Measurements from ENCODE around the gene MAGI2. TPM values are rescaled to one million over a fixed set of nuclear protein-coding genes. Genes with fewer than 3 reads are reported as not detected.

The MAGI2 gene
- total RNA-seq, 1 experiment from 2014 or later, result 14.3 TPM

- H3K56ac ChIP-seq (ENCODE audit: insufficient read length, low read depth, low read length), result no peak overlapping the region
- no peak overlapping the region for H4K5ac ChIP-seq (ENCODE audit: insufficient read length, low read depth, low read length)
- no peak overlapping the region for H3K27ac ChIP-seq (ENCODE audit: insufficient read length, low read depth, low read length)
- H3K9ac ChIP-seq (ENCODE audit: extremely low read depth, insufficient read length, low read length), result no peak overlapping the region
- no peak overlapping the region for H3K18ac ChIP-seq (ENCODE audit: insufficient read length, low read depth, low read length)
- no peak overlapping the region for H2AK5ac ChIP-seq (ENCODE audit: insufficient read length, low read length)
- H3K79me2 ChIP-seq (ENCODE audit: insufficient read depth, low read length), result no peaks in the 10 kb centered on the region
- H3K9me3 ChIP-seq (ENCODE audit: control insufficient read depth, low read depth, low read length), result no peaks in the 10 kb centered on the region
- H3K4me1 ChIP-seq (ENCODE audit: insufficient read depth, low read length), result no peaks in the 10 kb centered on the region
- H3K4ac ChIP-seq (ENCODE audit: low read depth, low read length), result no peak overlapping the region
- H4K91ac ChIP-seq (ENCODE audit: insufficient read length, low read depth, low read length), result no peak overlapping the region
- no peak overlapping the region for H3K27ac Mint-ChIP-seq
- no peaks in the 10 kb centered on the region for H3K36me3 Mint-ChIP-seq (ENCODE audit: insufficient read depth in 1 of 3, low read depth in 3 of 3)
- no peaks in the 10 kb centered on the region for H3K27me3 ChIP-seq (ENCODE audit: insufficient read depth, low read length)
- no peak overlapping the region for H2AFZ ChIP-seq (ENCODE audit: low read length)
- H3K27me3 Mint-ChIP-seq (ENCODE audit: low read depth), result no peaks in the 10 kb centered on the region
- no peak overlapping the region for H2BK5ac ChIP-seq (ENCODE audit: insufficient read length, low read length)
- H2BK15ac ChIP-seq (ENCODE audit: low read depth, low read length), result no peak overlapping the region
- no peaks in the 10 kb centered on the region for H3K23me2 ChIP-seq (ENCODE audit: insufficient read length, low read depth, low read length, poor library complexity, severe bottlenecking)
- no peak overlapping the region for H3K4me3 Mint-ChIP-seq
- H4K20me1 ChIP-seq (ENCODE audit: control insufficient read depth, insufficient read depth, insufficient read length), result no peaks in the 10 kb centered on the region
- no peaks in the 10 kb centered on the region for H3K79me1 ChIP-seq (ENCODE audit: insufficient read depth, low read depth, low read length, poor library complexity, severe bottlenecking)
- no peak overlapping the region for H2BK12ac ChIP-seq (ENCODE audit: insufficient read length, low read depth, low read length)
- H2BK20ac ChIP-seq (ENCODE audit: low read depth, low read length, poor library complexity, severe bottlenecking), result no peak overlapping the region
- H3K9me3 Mint-ChIP-seq, result no peaks in the 10 kb centered on the region
- no peak overlapping the region for H4K8ac ChIP-seq (replicated peaks; ENCODE audit: insufficient read length, low read depth, low read length)
- H3K4me1 Mint-ChIP-seq, result no peaks in the 10 kb centered on the region
- no peak for DNase-seq
- H3K23ac ChIP-seq (ENCODE audit: insufficient read length, low read depth, low read length), result no peak overlapping the region
- H3K4me2 ChIP-seq (ENCODE audit: insufficient read depth, insufficient read length, low read length), result no peak overlapping the region
- H3K14ac ChIP-seq (ENCODE audit: insufficient read depth, low read length), result no peak overlapping the region
- TF ChIP-seq, protein P1, sequence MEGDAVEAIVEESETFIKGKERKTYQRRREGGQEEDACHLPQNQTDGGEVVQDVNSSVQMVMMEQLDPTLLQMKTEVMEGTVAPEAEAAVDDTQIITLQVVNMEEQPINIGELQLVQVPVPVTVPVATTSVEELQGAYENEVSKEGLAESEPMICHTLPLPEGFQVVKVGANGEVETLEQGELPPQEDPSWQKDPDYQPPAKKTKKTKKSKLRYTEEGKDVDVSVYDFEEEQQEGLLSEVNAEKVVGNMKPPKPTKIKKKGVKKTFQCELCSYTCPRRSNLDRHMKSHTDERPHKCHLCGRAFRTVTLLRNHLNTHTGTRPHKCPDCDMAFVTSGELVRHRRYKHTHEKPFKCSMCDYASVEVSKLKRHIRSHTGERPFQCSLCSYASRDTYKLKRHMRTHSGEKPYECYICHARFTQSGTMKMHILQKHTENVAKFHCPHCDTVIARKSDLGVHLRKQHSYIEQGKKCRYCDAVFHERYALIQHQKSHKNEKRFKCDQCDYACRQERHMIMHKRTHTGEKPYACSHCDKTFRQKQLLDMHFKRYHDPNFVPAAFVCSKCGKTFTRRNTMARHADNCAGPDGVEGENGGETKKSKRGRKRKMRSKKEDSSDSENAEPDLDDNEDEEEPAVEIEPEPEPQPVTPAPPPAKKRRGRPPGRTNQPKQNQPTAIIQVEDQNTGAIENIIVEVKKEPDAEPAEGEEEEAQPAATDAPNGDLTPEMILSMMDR (conservative IDR thresholded peaks at IDR 0.05), result no peak
- H3T11ph ChIP-seq (ENCODE audit: low read length), result no peak overlapping the region
- H2BK120ac ChIP-seq (ENCODE audit: low read depth, low read length, poor library complexity, severe bottlenecking), result no peak overlapping the region
- no CpG with 5 or more reads among the region's 4 CpGs for WGBS (ENCODE audit: extremely low coverage, insufficient read length, low lambda C conversion rate)
These were observed 416.5 kb downstream of the MAGI2 start for GRCh38 chr7:79037001-79037400.
